Transverse colon (tissue), 3 donors: ENCODE data around the gene GMPPA.

Experiments
- CTCF ChIP-seq, 5 experiments: fragments of 200-600 bp in 3 of 5; fragments of 450-650 bp in 2 of 5; sonication (generic) in 3 of 5; IDR thresholded peaks; 1 replicate in 2 of 5; 2 replicates in 3 of 5; pipeline ENCODE4 v1.5.1; 2016 to 2017; ENCODE audit warnings: antibody characterized with exemption in 5 of 5, inconsistent platforms in 3 of 5, mild to moderate bottlenecking in 2 of 5, moderate library complexity in 1 of 5
- POLR2A ChIP-seq: fragments of 450-650 bp; IDR thresholded peaks from one replicate; pipeline ENCODE4 v1.6.1; 2016; ENCODE audit warnings: antibody characterized with exemption, mild to moderate bottlenecking, moderate library complexity

- TF ChIP-seq CTCF (IDR thresholded peaks at IDR 0.05) (no peak), POLR2A (no peak)
Observed at GRCh38 chr2:219513787-219514186, 15.1 kb downstream of the GMPPA start.
